ENCODE results near the gene INTS14. TPM values are rescaled to one million over a fixed set of nuclear protein-coding genes. Genes with fewer than 3 reads are reported as not detected.

The INTS14 gene
- total and polyA plus RNA-seq, 9 of the 15 experiments (the other 6 are each of a cell fraction or from before 2014, with no cell fraction given) = 30.5 to 92.4 (median 46.5) TPM

- TF ChIP-seq ZNF277 (CRISPR knock-in tag; IDR thresholded peaks at IDR 0.05; ENCODE audit: borderline replicate concordance) = no peak
- TF ChIP-seq LARP7 (IDR thresholded peaks at IDR 0.05) = no peak
- no peak for TF ChIP-seq BRF1 (IDR thresholded peaks at IDR 0.05; ENCODE audit: borderline replicate concordance, extremely low read depth, insufficient read length)
- peak; percentile 57; the same call in 1 of the 2 replicates for TF ChIP-seq FOXP4 (CRISPR knock-in tag; IDR thresholded peaks at IDR 0.05; ENCODE audit: borderline replicate concordance)
- TF ChIP-seq HSF4 (CRISPR knock-in tag; IDR thresholded peaks at IDR 0.05; ENCODE audit: borderline replicate concordance) = no peak
- no peak for TF ChIP-seq ZBTB26 (CRISPR knock-in tag; IDR thresholded peaks at IDR 0.05)
- TF ChIP-seq KDM1A (IDR thresholded peaks at IDR 0.05) = peak in 1 of 2 experiments; percentile 51; a peak in 1 of 4 replicates
- peak; percentile 83 for TF ChIP-seq CXXC5 (CRISPR knock-in tag; IDR thresholded peaks at IDR 0.05)
- no peak for TF ChIP-seq MEF2A (IDR thresholded peaks at IDR 0.05; ENCODE audit: control insufficient read depth, low read depth, low read length)
- TF ChIP-seq CHD4 (IDR thresholded peaks at IDR 0.05; ENCODE audit: insufficient read depth, insufficient replicate concordance, low read depth, low read length, poor library complexity, severe bottlenecking) = no peak
- TF ChIP-seq, protein P1, sequence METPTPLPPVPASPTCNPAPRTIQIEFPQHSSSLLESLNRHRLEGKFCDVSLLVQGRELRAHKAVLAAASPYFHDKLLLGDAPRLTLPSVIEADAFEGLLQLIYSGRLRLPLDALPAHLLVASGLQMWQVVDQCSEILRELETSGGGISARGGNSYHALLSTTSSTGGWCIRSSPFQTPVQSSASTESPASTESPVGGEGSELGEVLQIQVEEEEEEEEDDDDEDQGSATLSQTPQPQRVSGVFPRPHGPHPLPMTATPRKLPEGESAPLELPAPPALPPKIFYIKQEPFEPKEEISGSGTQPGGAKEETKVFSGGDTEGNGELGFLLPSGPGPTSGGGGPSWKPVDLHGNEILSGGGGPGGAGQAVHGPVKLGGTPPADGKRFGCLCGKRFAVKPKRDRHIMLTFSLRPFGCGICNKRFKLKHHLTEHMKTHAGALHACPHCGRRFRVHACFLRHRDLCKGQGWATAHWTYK (CRISPR knock-in tag; IDR thresholded peaks at IDR 0.05) = peak; percentile 61; the same call in 1 of the 2 replicates
- no peak for TF ChIP-seq ARHGAP35 (IDR thresholded peaks at IDR 0.05; ENCODE audit: partially characterized antibody)
- TF ChIP-seq GABPB2 (CRISPR knock-in tag; conservative IDR thresholded peaks at IDR 0.05) = no peak
- TF ChIP-seq PHTF2 (CRISPR knock-in tag; IDR thresholded peaks at IDR 0.05) = no peak
- TF ChIP-seq HNRNPH1 (optimal IDR thresholded peaks at IDR 0.05; ENCODE audit: low read depth, low read length) = no peak
- no peak for TF ChIP-seq RFX7 (CRISPR knock-in tag; IDR thresholded peaks at IDR 0.05)
- TF ChIP-seq KAT8 (IDR thresholded peaks at IDR 0.05; ENCODE audit: low read depth) = no peak
- TF ChIP-seq NCOA1 (IDR thresholded peaks at IDR 0.05; ENCODE audit: low read depth) = no peak
- TF ChIP-seq POLR2G (IDR thresholded peaks at IDR 0.05; ENCODE audit: low read depth, low read length) = peak; percentile 91
- TF ChIP-seq ID3 (CRISPR knock-in tag; IDR thresholded peaks at IDR 0.05) = no peak
- peak; percentile 50; the same call in 1 of the 2 replicates for TF ChIP-seq ID3 (tag; IDR thresholded peaks at IDR 0.05)
Observed at GRCh38 chr15:65530318-65531111, 80.4 kb downstream of the INTS14 start, which contains the start of gene HACD3 (continued).
